ENCODE measurements around the gene COG7. TPM values are rescaled to one million over a fixed set of nuclear protein-coding genes. Genes with fewer than 3 reads are reported as not detected.
A peak's percentile ranks its signal among the peaks of the same experiment; 100 is the strongest.
"Not testable (repeated sequence)": the region's sequence is repeated elsewhere in the genome, so short reads cannot be mapped to it uniquely, and the experiment has no call there.

COG7 gene
- total and polyA plus RNA-seq, 5 donors, result 11.7 to 13.8 (median 13.0) TPM

GRCh38 chr16:23373436-23374219 is 79.4 kb downstream of the COG7 start:
- ATAC-seq, result no peak

GRCh38 chr16:23371368-23371767 is 81.6 kb downstream of the COG7 start:
- intact Hi-C loops (cut with DNase I), result no loop called here
- ATAC-seq, result no peak
- H3K4me1 ChIP-seq (ENCODE audit: control insufficient read depth, insufficient read depth, low read length), result no peaks in the 10 kb centered on the region
- H3K27ac ChIP-seq (ENCODE audit: low read length), result no peak overlapping the region
- DNase-seq, result no peak
- no peaks in the 10 kb centered on the region for H3K9me3 ChIP-seq (ENCODE audit: control insufficient read depth, low read length)
- no peaks in the 10 kb centered on the region for H3K27me3 ChIP-seq (ENCODE audit: control insufficient read depth, insufficient read depth)
- no peak overlapping the region for H3K4me3 ChIP-seq (ENCODE audit: low read length)
- WGBS, result 76% methylated on average over 9 of the region's 9 CpGs

More at GRCh38 chr16:23373436-23374219, 79.4 kb downstream of the COG7 start:
- Histone ChIP-seq H3K4me3 (ENCODE audit: low read length) (no peak overlapping the region), H3K9me3 (ENCODE audit: control insufficient read depth, low read length) (no peaks in the 10 kb centered on the region), H3K27ac (ENCODE audit: low read length) (no peak overlapping the region), H3K27me3 (ENCODE audit: control insufficient read depth, insufficient read depth) (no peaks in the 10 kb centered on the region), H3K4me1 (ENCODE audit: control insufficient read depth, insufficient read depth, low read length) (no peaks in the 10 kb centered on the region)
- intact Hi-C loops (cut with DNase I), result no loop called here
- 80% methylated on average over 13 of the region's 13 CpGs for WGBS
- no peak for DNase-seq

- Histone ChIP-seq H3K9me3 (ENCODE audit: control insufficient read depth, low read length) (no peaks in the 10 kb centered on the region), H3K27me3 (ENCODE audit: control insufficient read depth, insufficient read depth) (no peaks in the 10 kb centered on the region), H3K4me3 (ENCODE audit: low read length) (no peak overlapping the region), H3K4me1 (ENCODE audit: control insufficient read depth, insufficient read depth, low read length) (no peaks in the 10 kb centered on the region), H3K27ac (ENCODE audit: low read length) (no peak overlapping the region)
- DNase-seq (no peak), ATAC-seq (no peak)
- intact Hi-C loops (cut with DNase I), result no loop called here
- 65% methylated on average over 7 of the region's 7 CpGs for WGBS
Measured at GRCh38 chr16:23369416-23369815, 83.6 kb downstream of the COG7 start.

GRCh38 chr16:23368469-23368868 is 84.5 kb downstream of the COG7 start:
- Histone ChIP-seq H3K9me3 (ENCODE audit: control insufficient read depth, low read length) (no peaks in the 10 kb centered on the region), H3K4me3 (ENCODE audit: low read length) (no peak overlapping the region), H3K4me1 (ENCODE audit: control insufficient read depth, insufficient read depth, low read length) (no peaks in the 10 kb centered on the region), H3K27ac (ENCODE audit: low read length) (no peak overlapping the region), H3K27me3 (ENCODE audit: control insufficient read depth, insufficient read depth) (no peaks in the 10 kb centered on the region)
- ATAC-seq, result no peak
- DNase-seq, result no peak
- intact Hi-C loops (cut with DNase I), result no loop called here
- WGBS, result 83% methylated on average over 5 of the region's 5 CpGs

- Histone ChIP-seq H3K27me3 (ENCODE audit: control insufficient read depth, insufficient read depth) (no peaks in the 10 kb centered on the region), H3K9me3 (ENCODE audit: control insufficient read depth, low read length) (no peaks in the 10 kb centered on the region), H3K4me3 (ENCODE audit: low read length) (no peak overlapping the region), H3K27ac (ENCODE audit: low read length) (no peak overlapping the region), H3K4me1 (ENCODE audit: control insufficient read depth, insufficient read depth, low read length) (no peaks in the 10 kb centered on the region)
- intact Hi-C loops (cut with DNase I), result no loop called here
- no peak for ATAC-seq
- no peak for DNase-seq
- WGBS, result 85% methylated on average over 8 of the region's 8 CpGs
Measured at GRCh38 chr16:23367988-23368387, 85.0 kb downstream of the COG7 start.

- intact Hi-C loops (cut with DNase I), result no loop called here
- ATAC-seq (no peak), DNase-seq (no peak)
- WGBS, result 77% methylated on average over 10 of the region's 10 CpGs
- no peak overlapping the region for H3K4me3 ChIP-seq (ENCODE audit: low read length)
- no peaks in the 10 kb centered on the region for H3K4me1 ChIP-seq (ENCODE audit: control insufficient read depth, insufficient read depth, low read length)
- no peaks in the 10 kb centered on the region for H3K27me3 ChIP-seq (ENCODE audit: control insufficient read depth, insufficient read depth)
- no peaks in the 10 kb centered on the region for H3K9me3 ChIP-seq (ENCODE audit: control insufficient read depth, low read length)
- H3K27ac ChIP-seq (ENCODE audit: low read length), result no peak overlapping the region
Measured at GRCh38 chr16:23367564-23367963, 85.4 kb downstream of the COG7 start.

GRCh38 chr16:23366341-23366740 is 86.6 kb downstream of the COG7 start:
- H3K9me3 ChIP-seq (ENCODE audit: control insufficient read depth, low read length); intact Hi-C loops (cut with DNase I); ATAC-seq; H3K4me3 ChIP-seq (ENCODE audit: low read length); H3K4me1 ChIP-seq (ENCODE audit: control insufficient read depth, insufficient read depth, low read length); DNase-seq; H3K27me3 ChIP-seq (ENCODE audit: control insufficient read depth, insufficient read depth); H3K27ac ChIP-seq (ENCODE audit: low read length): not testable (repeated sequence)
- 76% methylated on average over 7 of the region's 7 CpGs for WGBS

GRCh38 chr16:23365602-23366240 is 87.3 kb downstream of the COG7 start:
- ATAC-seq (peak in 1 of 2 donors; percentile 41), DNase-seq (no peak)
- intact Hi-C loops (cut with DNase I), result no loop called here
- WGBS, result 26% methylated on average over 5 of the region's 5 CpGs
- Histone ChIP-seq H3K4me3 (ENCODE audit: low read length) (no peak overlapping the region), H3K9me3 (ENCODE audit: control insufficient read depth, low read length) (no peaks in the 10 kb centered on the region), H3K27ac (ENCODE audit: low read length) (no peak overlapping the region), H3K27me3 (ENCODE audit: control insufficient read depth, insufficient read depth) (no peaks in the 10 kb centered on the region), H3K4me1 (ENCODE audit: control insufficient read depth, insufficient read depth, low read length) (no peaks in the 10 kb centered on the region)

GRCh38 chr16:23362460-23363317 is 90.3 kb downstream of the COG7 start:
- intact Hi-C loops (cut with DNase I), result no loop called here
- H3K27ac ChIP-seq (ENCODE audit: low read length), result no peak overlapping the region

GRCh38 chr16:23359092-23359760 is 93.8 kb downstream of the COG7 start:
- intact Hi-C loops (cut with DNase I), result no loop called here
- DNase-seq, result no peak
- H3K27me3 ChIP-seq (ENCODE audit: control insufficient read depth, insufficient read depth), result no peaks in the 10 kb centered on the region
- no peak overlapping the region for H3K27ac ChIP-seq (ENCODE audit: low read length)
- WGBS, result 53% methylated on average over 8 of the region's 8 CpGs
- H3K4me3 ChIP-seq (ENCODE audit: low read length), result no peak overlapping the region
- no peak for ATAC-seq
- H3K4me1 ChIP-seq (ENCODE audit: control insufficient read depth, insufficient read depth, low read length), result no peaks in the 10 kb centered on the region
- H3K9me3 ChIP-seq (ENCODE audit: control insufficient read depth, low read length), result no peaks in the 10 kb centered on the region

More at GRCh38 chr16:23362460-23363317, 90.3 kb downstream of the COG7 start:
- Histone ChIP-seq H3K27me3 (ENCODE audit: control insufficient read depth, insufficient read depth) (no peaks in the 10 kb centered on the region), H3K4me3 (ENCODE audit: low read length) (no peak overlapping the region), H3K4me1 (ENCODE audit: control insufficient read depth, insufficient read depth, low read length) (no peaks in the 10 kb centered on the region), H3K9me3 (ENCODE audit: control insufficient read depth, low read length) (no peaks in the 10 kb centered on the region)
- ATAC-seq (peak; percentile 26 to 29), DNase-seq (no peak)
- 57% methylated on average over 11 of the region's 11 CpGs for WGBS

Data from right cardiac atrium (tissue), 5 donors.